Measurements from ENCODE around the gene BRD2. TPM values are rescaled to one million over a fixed set of nuclear protein-coding genes. Genes with fewer than 3 reads are reported as not detected.

BRD2 gene
- total and polyA plus RNA-seq, 9 of the 15 experiments (the other 6 are each of a cell fraction or from before 2014, with no cell fraction given), result 19.0 to 252 (median 181) TPM

- TF ChIP-seq TRIM25 (IDR thresholded peaks at IDR 0.05; ENCODE audit: borderline replicate concordance), result no peak
- 0 out of 2 replicates have a peak, but pooled peaks have one; percentile 60 for TF ChIP-seq TRIM28 (IDR thresholded peaks at IDR 0.05)
- no peak for TF ChIP-seq MAFK (IDR thresholded peaks at IDR 0.05; ENCODE audit: low read length)
- no peak for TF ChIP-seq KLF13 (tag; IDR thresholded peaks at IDR 0.05; ENCODE audit: borderline replicate concordance, low read depth)
- no peak for TF ChIP-seq ZC3H4 (CRISPR knock-in tag; IDR thresholded peaks at IDR 0.05; ENCODE audit: borderline replicate concordance)
- TF ChIP-seq ZNF655 (CRISPR knock-in tag; IDR thresholded peaks at IDR 0.05), result no peak
- TF ChIP-seq OTX1 (CRISPR knock-in tag; IDR thresholded peaks at IDR 0.05), result no peak
- TF ChIP-seq ZNF316 (IDR thresholded peaks at IDR 0.05), result peak; percentile 57
- no peak for TF ChIP-seq EWSR1 (IDR thresholded peaks at IDR 0.05; ENCODE audit: borderline replicate concordance, low read depth, partially characterized antibody)
- TF ChIP-seq SRSF3 (IDR thresholded peaks at IDR 0.05; ENCODE audit: insufficient read depth, low read length), result no peak
- peak; percentile 21 to 46; a peak in 3 of 4 replicates for TF ChIP-seq RAD21 (CRISPR knock-in tag; conservative IDR thresholded peaks at IDR 0.05 in 1 of 2, IDR thresholded peaks at IDR 0.05 in 1 of 2)
- TF ChIP-seq E2F3 (CRISPR knock-in tag; IDR thresholded peaks at IDR 0.05), result no peak
- no peak for TF ChIP-seq BHLHE40 (IDR thresholded peaks at IDR 0.05; ENCODE audit: low read length)
- TF ChIP-seq MECOM (CRISPR knock-in tag; IDR thresholded peaks at IDR 0.05), result no peak
- no peak for TF ChIP-seq CREB3 (tag; conservative IDR thresholded peaks at IDR 0.05; ENCODE audit: low read depth)
- TF ChIP-seq ZNF766 (CRISPR knock-in tag; conservative IDR thresholded peaks at IDR 0.05), result no peak
- TF ChIP-seq CBX3 (IDR thresholded peaks at IDR 0.05; ENCODE audit: borderline replicate concordance in 1 of 2, low read length in 2 of 2), result 0 out of 3 replicates have a peak, but pooled peaks of 1 of the 2 experiments have one; percentile 49
- no peak for TF ChIP-seq CCNT2 (IDR thresholded peaks at IDR 0.05; ENCODE audit: borderline replicate concordance, extremely low read depth, insufficient read length, low read depth, low read length)
- no peak for TF ChIP-seq MAFG (tag; conservative IDR thresholded peaks at IDR 0.05)
- TF ChIP-seq ARID2 (IDR thresholded peaks at IDR 0.05), result no peak
- TF ChIP-seq MNT (conservative IDR thresholded peaks at IDR 0.05), result no peak
- no peak for TF ChIP-seq SMARCE1 (IDR thresholded peaks at IDR 0.05)
Measured at GRCh38 chr6:32952817-32953739, 15.3 kb upstream of the BRD2 start, which contains the start of gene HLA-DMA (continued).

All from K562 (cell line).